HG03039 (cell line): ENCODE data around the gene LGI4.

Experiments
- ATAC-seq: cut with Tn5 transposase; IDR thresholded peaks from one replicate; pipeline ENCODE4 v1.9.1; 2021; ENCODE audit warnings: mild to moderate bottlenecking, moderate library complexity; ENCODE audit not compliant: unreplicated experiment

LGI4 gene

GRCh38 chr19:35088131-35088913 lies 46.5 kb downstream of the LGI4 start:
- ATAC-seq, result no peak

- ATAC-seq, result no peak
Measured at GRCh38 chr19:35087393-35087792, 47.5 kb downstream of the LGI4 start.

- no peak for ATAC-seq
Measured at GRCh38 chr19:35086455-35086854, 48.4 kb downstream of the LGI4 start.

- ATAC-seq, result no peak
Measured at GRCh38 chr19:35085947-35086346, 48.9 kb downstream of the LGI4 start.

- ATAC-seq, result no peak
Measured at GRCh38 chr19:35084509-35084762, 50.4 kb downstream of the LGI4 start.

GRCh38 chr19:35083691-35084508 lies 51.0 kb downstream of the LGI4 start:
- no peak for ATAC-seq

GRCh38 chr19:35081201-35081600 lies 53.7 kb downstream of the LGI4 start:
- no peak for ATAC-seq

GRCh38 chr19:35080613-35081170 lies 54.2 kb downstream of the LGI4 start:
- no peak for ATAC-seq

- ATAC-seq, result no peak
Measured at GRCh38 chr19:35079826-35080225, 55.0 kb downstream of the LGI4 start.

GRCh38 chr19:35077411-35078223 lies 57.2 kb downstream of the LGI4 start:
- no peak for ATAC-seq

GRCh38 chr19:35076657-35077056 lies 58.2 kb downstream of the LGI4 start:
- ATAC-seq, result no peak

GRCh38 chr19:35076026-35076370 lies 58.9 kb downstream of the LGI4 start:
- no peak for ATAC-seq

- no peak for ATAC-seq
Measured at GRCh38 chr19:35075202-35076025, 59.4 kb downstream of the LGI4 start.
